Skeletal muscle satellite cell (primary cell): ENCODE results near the gene CD4.

Source experiments
- H3K27me3 ChIP-seq: 2 replicates; pipeline ENCODE4 v1.7.0; 2013; ENCODE audit warnings: low read length; ENCODE audit not compliant: control insufficient read depth, insufficient read depth
- H3K36me3 ChIP-seq: 2 replicates; pipeline ENCODE4 v1.7.0; 2013; ENCODE audit warnings: mild to moderate bottlenecking, control low read depth, low read length; ENCODE audit not compliant: insufficient read depth
- H3K4me1 ChIP-seq: 2 replicates; pipeline ENCODE4 v1.7.0; 2013; ENCODE audit warnings: low read length; ENCODE audit not compliant: control insufficient read depth, insufficient read depth
- H3K4me2 ChIP-seq: 2 replicates; pipeline ENCODE4 v1.7.0; 2013; ENCODE audit warnings: mild to moderate bottlenecking, low read length
- H3K4me3 ChIP-seq: 2 replicates; pipeline ENCODE4 v1.7.0; 2013; ENCODE audit warnings: low read length
- H3K9ac ChIP-seq: 2 replicates; pipeline ENCODE4 v1.7.0; 2013; ENCODE audit warnings: mild to moderate bottlenecking, low read depth, low read length, moderate library complexity
- H3K9me3 ChIP-seq: replicated peaks from 2 replicates; pipeline ENCODE4 v1.7.0; 2013; ENCODE audit warnings: mild to moderate bottlenecking, control low read depth, low read length

Gene CD4

GRCh38 chr12:6782850-6783566 is 6.3 kb upstream of the CD4 start:
- H3K4me2 ChIP-seq, result no peak overlapping the region
- no peak overlapping the region for H3K4me3 ChIP-seq
- H3K9ac ChIP-seq, result no peak overlapping the region
- H3K27me3 ChIP-seq, result no peaks in the 10 kb centered on the region
- H3K9me3 ChIP-seq, result no peaks in the 10 kb centered on the region
- no peaks in the 10 kb centered on the region for H3K36me3 ChIP-seq
- H3K4me1 ChIP-seq, result peaks cover 6% of the 10 kb centered on the region

- no peak overlapping the region for H3K4me3 ChIP-seq
- H3K9ac ChIP-seq, result no peak overlapping the region
- H3K4me1 ChIP-seq, result no peaks in the 10 kb centered on the region
- H3K36me3 ChIP-seq, result no peaks in the 10 kb centered on the region
- H3K4me2 ChIP-seq, result no peak overlapping the region
- no peaks in the 10 kb centered on the region for H3K27me3 ChIP-seq
- H3K9me3 ChIP-seq, result no peaks in the 10 kb centered on the region
These were observed 5.5 kb upstream of the CD4 start for GRCh38 chr12:6783828-6784227.

GRCh38 chr12:6784296-6784695 is 5.0 kb upstream of the CD4 start:
- H3K27me3 ChIP-seq, result no peaks in the 10 kb centered on the region
- H3K36me3 ChIP-seq, result no peaks in the 10 kb centered on the region
- H3K4me2 ChIP-seq, result no peak overlapping the region
- H3K4me1 ChIP-seq, result no peaks in the 10 kb centered on the region
- no peaks in the 10 kb centered on the region for H3K9me3 ChIP-seq
- no peak overlapping the region for H3K9ac ChIP-seq
- no peak overlapping the region for H3K4me3 ChIP-seq

GRCh38 chr12:6784761-6785160 is 4.6 kb upstream of the CD4 start:
- no peaks in the 10 kb centered on the region for H3K9me3 ChIP-seq
- H3K4me3 ChIP-seq, result no peak overlapping the region
- no peak overlapping the region for H3K4me2 ChIP-seq
- H3K36me3 ChIP-seq, result no peaks in the 10 kb centered on the region
- no peaks in the 10 kb centered on the region for H3K4me1 ChIP-seq
- H3K27me3 ChIP-seq, result no peaks in the 10 kb centered on the region
- H3K9ac ChIP-seq, result no peak overlapping the region

GRCh38 chr12:6786416-6787094 is 2.8 kb upstream of the CD4 start:
- Histone ChIP-seq H3K9ac (no peak overlapping the region), H3K4me1 (no peaks in the 10 kb centered on the region), H3K4me3 (no peak overlapping the region), H3K27me3 (no peaks in the 10 kb centered on the region), H3K36me3 (no peaks in the 10 kb centered on the region), H3K4me2 (no peak overlapping the region), H3K9me3 (no peaks in the 10 kb centered on the region)

- no peaks in the 10 kb centered on the region for H3K27me3 ChIP-seq
- no peaks in the 10 kb centered on the region for H3K9me3 ChIP-seq
These were observed 2.0 kb upstream of the CD4 start for GRCh38 chr12:6787309-6787708.

GRCh38 chr12:6790496-6791150 is 1.3 kb downstream of the CD4 start:
- Histone ChIP-seq H3K36me3 (no peaks in the 10 kb centered on the region), H3K4me2 (no peak overlapping the region), H3K9ac (no peak overlapping the region), H3K4me1 (no peaks in the 10 kb centered on the region), H3K9me3 (no peaks in the 10 kb centered on the region), H3K27me3 (peaks cover 15% of the 10 kb centered on the region), H3K4me3 (no peak overlapping the region)

More at GRCh38 chr12:6787309-6787708, 2.0 kb upstream of the CD4 start:
- Histone ChIP-seq H3K36me3 (no peaks in the 10 kb centered on the region), H3K4me3 (no peak overlapping the region), H3K4me1 (no peaks in the 10 kb centered on the region), H3K9ac (no peak overlapping the region), H3K4me2 (no peak overlapping the region)

GRCh38 chr12:6791931-6792520 is 2.7 kb downstream of the CD4 start:
- Histone ChIP-seq H3K4me2 (no peak overlapping the region), H3K27me3 (peaks cover 29% of the 10 kb centered on the region), H3K4me1 (no peaks in the 10 kb centered on the region), H3K4me3 (no peak overlapping the region), H3K9me3 (no peaks in the 10 kb centered on the region), H3K36me3 (no peaks in the 10 kb centered on the region), H3K9ac (no peak overlapping the region)

- no peak overlapping the region for H3K4me2 ChIP-seq
- no peak overlapping the region for H3K9ac ChIP-seq
- no peaks in the 10 kb centered on the region for H3K36me3 ChIP-seq
- H3K4me1 ChIP-seq, result no peaks in the 10 kb centered on the region
- no peak overlapping the region for H3K4me3 ChIP-seq
- peaks cover 32% of the 10 kb centered on the region for H3K27me3 ChIP-seq
- no peaks in the 10 kb centered on the region for H3K9me3 ChIP-seq
These were observed 3.3 kb downstream of the CD4 start for GRCh38 chr12:6792522-6793201.

GRCh38 chr12:6795088-6795487 is 5.8 kb downstream of the CD4 start:
- Histone ChIP-seq H3K9ac (no peak overlapping the region), H3K4me2 (no peak overlapping the region), H3K4me1 (no peaks in the 10 kb centered on the region), H3K4me3 (no peak overlapping the region), H3K27me3 (peaks cover 32% of the 10 kb centered on the region), H3K36me3 (no peaks in the 10 kb centered on the region), H3K9me3 (no peaks in the 10 kb centered on the region)

- no peak overlapping the region for H3K4me3 ChIP-seq
- no peaks in the 10 kb centered on the region for H3K36me3 ChIP-seq
- H3K4me2 ChIP-seq, result no peak overlapping the region
- H3K9ac ChIP-seq, result no peak overlapping the region
- H3K27me3 ChIP-seq, result peaks cover 32% of the 10 kb centered on the region
- no peaks in the 10 kb centered on the region for H3K9me3 ChIP-seq
- no peaks in the 10 kb centered on the region for H3K4me1 ChIP-seq
These were observed 7.2 kb downstream of the CD4 start for GRCh38 chr12:6796576-6796975.
